Measurements from ENCODE around the gene SND1.

- no peak for TF ChIP-seq EZH2 (IDR thresholded peaks at IDR 0.05)
- no peak for TF ChIP-seq POLR2AphosphoS5 (IDR thresholded peaks at IDR 0.05; ENCODE audit: borderline replicate concordance, low read depth, low read length)
Observed at GRCh38 chr7:127928222-127928621, 276.2 kb downstream of the SND1 start.
